Muscle layer of duodenum (tissue), 2 donors: Measurements from ENCODE around the gene IKBKE.

Experiments used
- H3K27ac ChIP-seq: one replicate; pipeline ENCODE4 v1.7.0; 2013; ENCODE audit warnings: mild to moderate bottlenecking, low read length
- H3K27me3 ChIP-seq: one replicate; pipeline ENCODE4 v1.7.0; 2013; ENCODE audit warnings: low read depth, mild to moderate bottlenecking, control low read depth, low read length
- H3K36me3 ChIP-seq, 2 donors: one replicate each; pipeline ENCODE4 v1.7.0; 2013; ENCODE audit warnings: low read length in 2 of 2, control low read depth in 1 of 2, mild to moderate bottlenecking in 1 of 2; ENCODE audit not compliant: insufficient read depth in 2 of 2, control insufficient read depth in 1 of 2
- H3K4me1 ChIP-seq, 2 donors: one replicate each; pipeline ENCODE4 v1.7.0; 2013; ENCODE audit warnings: low read length in 2 of 2, mild to moderate bottlenecking in 2 of 2, control low read depth in 1 of 2, moderate library complexity in 1 of 2; ENCODE audit not compliant: insufficient read depth in 2 of 2, control insufficient read depth in 1 of 2
- H3K4me3 ChIP-seq, 2 donors: one replicate each; pipeline ENCODE4 v1.7.0; 2013; ENCODE audit warnings: low read length in 2 of 2, low read depth in 1 of 2, mild to moderate bottlenecking in 1 of 2
- H3K9me3 ChIP-seq, 2 donors: one replicate each; pipeline ENCODE4 v1.7.0; 2013; ENCODE audit warnings: low read length in 2 of 2, control low read depth in 1 of 2, mild to moderate bottlenecking in 1 of 2; ENCODE audit not compliant: control insufficient read depth in 1 of 2
- donor health status: healthy.

IKBKE gene

GRCh38 chr1:206465951-206466350 is 4.3 kb upstream of the IKBKE start:
- no peaks in the 10 kb centered on the region for H3K36me3 ChIP-seq
- peaks cover 8 to 13% of the 10 kb centered on the region in 2 donors for H3K4me1 ChIP-seq
- H3K9me3 ChIP-seq, result no peaks in the 10 kb centered on the region
- no peak overlapping the region for H3K4me3 ChIP-seq
- H3K27me3 ChIP-seq, result no peaks in the 10 kb centered on the region
- H3K27ac ChIP-seq, result no peak overlapping the region

GRCh38 chr1:206466840-206467649 is 3.2 kb upstream of the IKBKE start:
- Histone ChIP-seq H3K36me3 (no peaks in the 10 kb centered on the region), H3K4me1 (peaks cover 8 to 20% of the 10 kb centered on the region in 2 donors), H3K27me3 (no peaks in the 10 kb centered on the region), H3K27ac (no peak overlapping the region), H3K9me3 (no peaks in the 10 kb centered on the region), H3K4me3 (no peak overlapping the region)

- Histone ChIP-seq H3K9me3 (no peaks in the 10 kb centered on the region), H3K27me3 (no peaks in the 10 kb centered on the region), H3K4me1 (peaks cover 8 to 20% of the 10 kb centered on the region in 2 donors), H3K4me3 (no peak overlapping the region), H3K27ac (no peak overlapping the region), H3K36me3 (no peaks in the 10 kb centered on the region)
These were observed 2.4 kb upstream of the IKBKE start for GRCh38 chr1:206467915-206468314.

- no peaks in the 10 kb centered on the region for H3K36me3 ChIP-seq
- no peak overlapping the region for H3K4me3 ChIP-seq
- peaks cover 8 to 20% of the 10 kb centered on the region in 2 donors for H3K4me1 ChIP-seq
- H3K9me3 ChIP-seq, result no peaks in the 10 kb centered on the region
- H3K27me3 ChIP-seq, result no peaks in the 10 kb centered on the region
- no peak overlapping the region for H3K27ac ChIP-seq
These were observed 1.7 kb upstream of the IKBKE start for GRCh38 chr1:206468571-206468970.

GRCh38 chr1:206469411-206469932 is 804 bp upstream of the IKBKE start:
- peaks cover 8 to 20% of the 10 kb centered on the region in 2 donors for H3K4me1 ChIP-seq
- no peaks in the 10 kb centered on the region for H3K36me3 ChIP-seq
- H3K27ac ChIP-seq, result no peak overlapping the region
- H3K9me3 ChIP-seq, result no peaks in the 10 kb centered on the region
- peak overlapping the region; percentile 85 to 88 for H3K4me3 ChIP-seq
- no peaks in the 10 kb centered on the region for H3K27me3 ChIP-seq

- Histone ChIP-seq H3K9me3 (no peaks in the 10 kb centered on the region), H3K4me3 (peak overlapping the region; percentile 85 to 88), H3K36me3 (no peaks in the 10 kb centered on the region), H3K4me1 (peaks cover 8 to 20% of the 10 kb centered on the region in 2 donors), H3K27me3 (no peaks in the 10 kb centered on the region), H3K27ac (peak overlapping the region; percentile 45)
These were observed 577 bp downstream of the IKBKE start for GRCh38 chr1:206470692-206471414.

- no peaks in the 10 kb centered on the region for H3K27me3 ChIP-seq
- peaks cover 3 to 5% of the 10 kb centered on the region in 2 donors for H3K36me3 ChIP-seq
- H3K9me3 ChIP-seq, result no peaks in the 10 kb centered on the region
- peak overlapping the region; percentile 85 to 88 for H3K4me3 ChIP-seq
- H3K27ac ChIP-seq, result no peak overlapping the region
- H3K4me1 ChIP-seq, result peaks cover 8 to 20% of the 10 kb centered on the region in 2 donors
These were observed 1.1 kb downstream of the IKBKE start for GRCh38 chr1:206471415-206471801.

GRCh38 chr1:206472024-206472423 is 1.7 kb downstream of the IKBKE start:
- H3K4me1 ChIP-seq, result peaks cover 8 to 20% of the 10 kb centered on the region in 2 donors

GRCh38 chr1:206472454-206472853 is 2.2 kb downstream of the IKBKE start:
- Histone ChIP-seq H3K27me3 (no peaks in the 10 kb centered on the region), H3K4me3 (no peak overlapping the region), H3K9me3 (no peaks in the 10 kb centered on the region), H3K4me1 (peaks cover 8 to 20% of the 10 kb centered on the region in 2 donors), H3K27ac (no peak overlapping the region), H3K36me3 (peaks cover 3 to 11% of the 10 kb centered on the region in 2 donors)

More at GRCh38 chr1:206472024-206472423, 1.7 kb downstream of the IKBKE start:
- Histone ChIP-seq H3K9me3 (no peaks in the 10 kb centered on the region), H3K27me3 (no peaks in the 10 kb centered on the region), H3K36me3 (peaks cover 3 to 11% of the 10 kb centered on the region in 2 donors), H3K4me3 (no peak overlapping the region), H3K27ac (no peak overlapping the region)

GRCh38 chr1:206472886-206473285 is 2.6 kb downstream of the IKBKE start:
- Histone ChIP-seq H3K27me3 (no peaks in the 10 kb centered on the region), H3K4me1 (peaks cover 8 to 20% of the 10 kb centered on the region in 2 donors), H3K9me3 (no peaks in the 10 kb centered on the region), H3K36me3 (peaks cover 3 to 11% of the 10 kb centered on the region in 2 donors), H3K27ac (no peak overlapping the region), H3K4me3 (no peak overlapping the region)

- Histone ChIP-seq H3K4me3 (no peak overlapping the region), H3K27me3 (no peaks in the 10 kb centered on the region), H3K4me1 (peaks cover 0 to 6% of the 10 kb centered on the region in 2 donors), H3K9me3 (no peaks in the 10 kb centered on the region), H3K27ac (no peak overlapping the region), H3K36me3 (peaks cover 8 to 15% of the 10 kb centered on the region in 2 donors)
These were observed 5.8 kb downstream of the IKBKE start for GRCh38 chr1:206476058-206476457.
